Skeletal muscle satellite cell (primary cell): ENCODE results near the gene RAPSN.

ENCODE experiments used
- H3K27me3 ChIP-seq: 2 replicates; pipeline ENCODE4 v1.7.0; 2013; ENCODE audit warnings: low read length; ENCODE audit not compliant: control insufficient read depth, insufficient read depth
- H3K36me3 ChIP-seq: 2 replicates; pipeline ENCODE4 v1.7.0; 2013; ENCODE audit warnings: mild to moderate bottlenecking, control low read depth, low read length; ENCODE audit not compliant: insufficient read depth
- H3K4me1 ChIP-seq: 2 replicates; pipeline ENCODE4 v1.7.0; 2013; ENCODE audit warnings: low read length; ENCODE audit not compliant: control insufficient read depth, insufficient read depth
- H3K4me2 ChIP-seq: 2 replicates; pipeline ENCODE4 v1.7.0; 2013; ENCODE audit warnings: mild to moderate bottlenecking, low read length
- H3K4me3 ChIP-seq: 2 replicates; pipeline ENCODE4 v1.7.0; 2013; ENCODE audit warnings: low read length
- H3K9ac ChIP-seq: 2 replicates; pipeline ENCODE4 v1.7.0; 2013; ENCODE audit warnings: mild to moderate bottlenecking, low read depth, low read length, moderate library complexity
- H3K9me3 ChIP-seq: replicated peaks from 2 replicates; pipeline ENCODE4 v1.7.0; 2013; ENCODE audit warnings: mild to moderate bottlenecking, control low read depth, low read length

Gene RAPSN

DNA sequence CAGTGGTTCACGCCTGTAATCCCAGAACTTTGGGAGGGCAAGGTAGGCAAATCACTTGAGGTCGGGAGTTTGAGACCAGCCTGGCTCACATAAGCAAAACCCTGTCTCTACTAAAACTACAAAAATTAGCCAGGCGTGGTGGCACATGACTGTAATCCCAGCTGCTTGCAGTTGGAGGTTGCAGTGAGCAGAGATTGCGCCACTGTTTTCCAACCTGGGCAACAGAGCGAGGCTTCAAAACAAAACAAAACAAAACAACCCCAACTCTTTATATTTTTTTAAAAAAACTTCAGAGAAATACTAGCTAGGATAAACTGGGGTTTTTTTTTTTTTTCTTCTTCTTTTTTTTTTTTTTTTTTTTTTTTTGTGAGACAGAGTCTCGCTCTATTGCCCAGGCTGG lies 31.8 kb upstream of the RAPSN start:
- Histone ChIP-seq H3K9me3 (no peaks in the 10 kb centered on the region), H3K4me3 (no peak overlapping the region), H3K4me2 (no peak overlapping the region), H3K4me1 (peaks cover 24% of the 10 kb centered on the region), H3K36me3 (peaks cover 83% of the 10 kb centered on the region), H3K27me3 (no peaks in the 10 kb centered on the region), H3K9ac (no peak overlapping the region)

DNA sequence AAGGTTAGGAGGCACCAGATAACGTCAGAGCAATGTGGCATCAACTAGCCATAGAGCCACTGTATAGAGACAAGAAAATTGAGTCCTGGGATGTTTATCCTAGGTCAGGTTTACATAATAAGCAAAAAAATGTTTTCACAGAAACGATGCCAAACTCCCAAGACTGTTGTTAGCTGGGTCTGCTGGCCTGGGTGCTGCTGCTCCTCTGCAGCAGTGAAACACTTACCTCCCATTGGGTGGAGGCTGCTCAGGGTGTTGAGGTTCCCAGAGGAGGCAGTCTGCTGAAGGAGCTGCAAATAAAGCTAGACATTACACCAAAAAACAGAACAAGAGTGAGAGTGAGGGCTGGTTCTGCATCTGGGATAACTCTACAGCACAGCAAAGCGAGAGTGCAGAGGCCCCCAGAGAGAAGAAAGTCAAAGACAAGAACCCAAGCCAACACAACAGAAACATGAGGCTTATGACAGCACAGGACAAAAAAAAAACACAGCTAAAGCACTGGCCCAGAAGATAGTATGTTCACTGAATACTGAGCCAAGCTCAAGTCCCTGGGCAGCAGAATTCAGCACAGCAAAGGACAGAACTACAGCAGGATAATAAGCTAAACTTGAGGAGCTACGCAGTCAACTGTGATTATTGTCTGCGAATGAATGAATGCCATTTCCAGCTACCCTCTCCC lies 29.9 kb upstream of the RAPSN start:
- Histone ChIP-seq H3K4me2 (no peak overlapping the region), H3K9me3 (no peaks in the 10 kb centered on the region), H3K4me3 (no peak overlapping the region), H3K27me3 (no peaks in the 10 kb centered on the region), H3K4me1 (peaks cover 24% of the 10 kb centered on the region), H3K36me3 (peaks cover 87% of the 10 kb centered on the region), H3K9ac (no peak overlapping the region)

GRCh38 chr11:47477753-47478152 lies 28.8 kb upstream of the RAPSN start:
- H3K27me3 ChIP-seq: no peaks in the 10 kb centered on the region
- H3K9me3 ChIP-seq: no peaks in the 10 kb centered on the region
- H3K36me3 ChIP-seq: peaks cover 86% of the 10 kb centered on the region
- no peak overlapping the region for H3K9ac ChIP-seq
- peaks cover 24% of the 10 kb centered on the region for H3K4me1 ChIP-seq
- H3K4me3 ChIP-seq: no peak overlapping the region
- no peak overlapping the region for H3K4me2 ChIP-seq

- Histone ChIP-seq H3K9me3 (no peaks in the 10 kb centered on the region), H3K4me2 (no peak overlapping the region), H3K4me3 (no peak overlapping the region), H3K9ac (no peak overlapping the region), H3K4me1 (peaks cover 24% of the 10 kb centered on the region), H3K36me3 (peaks cover 86% of the 10 kb centered on the region), H3K27me3 (no peaks in the 10 kb centered on the region)
Observed at GRCh38 chr11:47477323-47477722, 28.4 kb upstream of the RAPSN start.

DNA sequence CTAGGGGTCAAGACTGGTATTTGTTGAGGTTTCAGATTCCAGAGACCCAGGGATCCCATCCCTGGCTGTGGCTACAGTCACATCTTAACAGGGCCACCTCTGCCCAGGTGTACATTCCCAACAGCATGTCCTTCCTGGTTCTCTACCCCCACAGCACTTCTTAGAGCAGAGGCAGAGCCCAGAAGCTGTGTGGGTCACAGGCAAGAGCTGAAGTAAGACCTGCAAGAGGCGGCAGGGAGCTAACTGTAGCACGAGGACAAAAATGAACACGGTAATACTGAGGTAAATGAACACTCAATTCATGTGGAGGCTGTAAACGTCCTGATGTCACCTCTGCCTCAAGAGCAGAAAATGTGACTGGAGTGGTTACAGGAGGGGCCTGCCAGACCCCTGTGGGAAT lies 21.7 kb upstream of the RAPSN start:
- Histone ChIP-seq H3K4me2 (no peak overlapping the region), H3K36me3 (peaks cover 73% of the 10 kb centered on the region), H3K27me3 (no peaks in the 10 kb centered on the region), H3K4me1 (peaks cover 31% of the 10 kb centered on the region), H3K9me3 (no peaks in the 10 kb centered on the region), H3K9ac (no peak overlapping the region), H3K4me3 (no peak overlapping the region)

DNA sequence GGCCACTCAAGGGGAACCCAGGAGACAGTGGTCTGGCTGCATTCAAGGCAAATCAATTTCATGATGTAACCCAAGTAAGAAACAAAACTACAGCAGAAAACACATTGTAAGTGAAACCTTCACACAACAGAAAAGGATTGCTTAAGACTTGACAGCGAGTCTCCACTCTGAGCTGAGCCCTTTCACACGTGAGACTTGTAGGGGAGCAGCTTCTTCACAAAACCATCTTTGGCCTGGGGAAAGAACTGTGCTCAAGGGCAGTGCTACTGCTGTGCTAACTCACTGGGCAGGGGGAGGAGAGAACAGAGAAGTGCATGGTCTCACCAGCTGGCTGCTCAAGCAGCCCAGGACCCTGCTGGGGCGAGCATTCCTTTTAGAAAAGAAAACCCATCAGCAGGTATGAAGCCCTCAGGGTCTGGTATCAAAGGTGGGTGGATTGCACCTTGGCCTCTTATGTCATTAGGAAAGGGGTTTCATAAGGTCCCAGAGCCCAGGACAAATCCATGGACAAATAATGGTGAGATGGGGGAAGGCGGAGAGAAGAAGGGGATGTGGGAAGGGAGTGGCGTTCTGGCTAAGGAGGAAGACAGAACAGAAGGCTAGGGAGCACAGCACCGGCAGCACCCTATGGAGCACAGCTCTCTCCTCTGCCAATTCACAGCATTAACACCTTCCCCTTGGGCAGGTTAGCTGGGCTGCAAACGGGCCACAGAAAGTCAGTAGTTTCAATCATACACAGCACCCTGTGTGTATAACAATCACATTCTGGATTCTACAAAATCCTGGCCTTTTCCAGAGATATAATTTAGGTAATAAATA lies 20.6 kb upstream of the RAPSN start:
- H3K27me3 ChIP-seq: no peaks in the 10 kb centered on the region
- no peak overlapping the region for H3K9ac ChIP-seq
- H3K4me1 ChIP-seq: peaks cover 42% of the 10 kb centered on the region
- no peaks in the 10 kb centered on the region for H3K9me3 ChIP-seq
- H3K36me3 ChIP-seq: peaks cover 68% of the 10 kb centered on the region
- no peak overlapping the region for H3K4me2 ChIP-seq
- H3K4me3 ChIP-seq: no peak overlapping the region

DNA sequence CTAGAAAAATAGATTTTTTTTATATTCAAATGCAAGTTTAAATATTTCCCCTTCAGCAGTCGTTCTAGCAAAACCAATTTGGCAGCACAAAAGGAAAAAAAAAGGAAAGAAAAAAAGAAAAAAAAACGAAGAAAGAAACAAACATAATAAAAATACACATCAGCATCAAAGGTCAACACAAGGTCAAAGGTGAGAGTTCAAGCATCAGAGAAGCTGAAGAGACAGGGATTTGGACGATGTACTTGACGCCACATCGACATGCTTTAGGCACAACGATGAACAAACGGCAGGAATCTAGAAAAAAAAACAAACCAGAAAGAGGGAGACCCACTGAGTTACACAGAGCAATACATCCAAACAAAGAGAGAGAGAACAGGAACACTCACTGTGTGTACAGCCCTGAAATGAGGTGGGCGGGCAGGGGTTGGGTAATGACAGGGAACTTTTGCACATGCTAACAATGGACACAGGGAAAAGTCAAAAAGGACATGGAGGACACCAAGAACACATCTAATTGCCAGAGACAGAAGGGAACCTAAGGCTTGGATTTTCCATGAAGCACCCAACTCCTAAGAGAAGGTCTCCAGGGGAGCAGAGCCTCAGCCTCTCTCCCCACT lies 19.8 kb upstream of the RAPSN start:
- Histone ChIP-seq H3K4me3 (no peak overlapping the region), H3K27me3 (no peaks in the 10 kb centered on the region), H3K36me3 (peaks cover 70% of the 10 kb centered on the region), H3K9ac (no peak overlapping the region), H3K4me2 (no peak overlapping the region), H3K9me3 (no peaks in the 10 kb centered on the region), H3K4me1 (peaks cover 46% of the 10 kb centered on the region)

- H3K36me3 ChIP-seq: peaks cover 57% of the 10 kb centered on the region
Observed at GRCh38 chr11:47467357-47467756, 18.4 kb upstream of the RAPSN start.

GRCh38 chr11:47466701-47467250 lies 17.8 kb upstream of the RAPSN start:
- peak overlapping the region; percentile 45 for H3K9ac ChIP-seq
- no peaks in the 10 kb centered on the region for H3K9me3 ChIP-seq
- peaks cover 46% of the 10 kb centered on the region for H3K4me1 ChIP-seq
- H3K4me2 ChIP-seq: peak overlapping the region; percentile 67
- H3K36me3 ChIP-seq: peaks cover 51% of the 10 kb centered on the region
- no peak overlapping the region for H3K4me3 ChIP-seq
- H3K27me3 ChIP-seq: no peaks in the 10 kb centered on the region

More at GRCh38 chr11:47467357-47467756, 18.4 kb upstream of the RAPSN start:
- Histone ChIP-seq H3K4me3 (no peak overlapping the region), H3K9ac (no peak overlapping the region), H3K9me3 (no peaks in the 10 kb centered on the region), H3K4me2 (peak overlapping the region; percentile 67), H3K4me1 (peaks cover 46% of the 10 kb centered on the region), H3K27me3 (no peaks in the 10 kb centered on the region)

DNA sequence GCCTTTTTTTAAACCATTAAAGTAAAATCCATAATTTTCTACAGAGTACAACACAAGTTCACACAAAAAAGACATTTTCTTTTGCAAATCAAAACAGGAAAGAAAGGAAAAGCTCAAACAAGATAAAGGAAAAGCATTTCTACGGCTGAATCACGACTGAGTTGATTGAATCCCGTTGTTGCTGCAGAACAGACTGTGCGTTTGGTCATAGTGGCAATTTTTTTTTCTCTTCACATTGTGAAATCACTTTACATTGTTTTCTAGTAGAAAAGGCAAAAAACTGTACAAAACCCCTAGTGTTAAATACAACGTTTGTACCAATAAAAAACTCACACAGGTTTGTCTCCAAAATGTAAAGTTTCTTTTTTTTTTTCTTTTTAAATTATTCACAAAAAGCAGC lies 17.3 kb upstream of the RAPSN start:
- H3K9me3 ChIP-seq: no peaks in the 10 kb centered on the region
- peak overlapping the region; percentile 67 for H3K4me2 ChIP-seq
- H3K4me3 ChIP-seq: no peak overlapping the region
- no peaks in the 10 kb centered on the region for H3K27me3 ChIP-seq
- H3K9ac ChIP-seq: peak overlapping the region; percentile 45
- peaks cover 48% of the 10 kb centered on the region for H3K4me1 ChIP-seq
- H3K36me3 ChIP-seq: peaks cover 45% of the 10 kb centered on the region

- Histone ChIP-seq H3K4me3 (no peak overlapping the region), H3K36me3 (peaks cover 32% of the 10 kb centered on the region), H3K9ac (no peak overlapping the region), H3K4me1 (peaks cover 56% of the 10 kb centered on the region), H3K9me3 (no peaks in the 10 kb centered on the region), H3K4me2 (no peak overlapping the region), H3K27me3 (no peaks in the 10 kb centered on the region)
Observed at GRCh38 chr11:47464483-47464882, 15.5 kb upstream of the RAPSN start.
